ENCODE data around the gene FLACC1.
"Not testable (repeated sequence)": the region's sequence is repeated elsewhere in the genome, so short reads cannot be mapped to it uniquely, and the experiment has no call there.

Gene FLACC1

GRCh38 chr2:201377218-201377617 lies 20.1 kb upstream of the FLACC1 start:
- Histone ChIP-seq H3K36me3 (ENCODE audit: control insufficient read depth, insufficient read depth, low read length) (peaks cover 23% of the 10 kb centered on the region), H3K27me3 (replicated peaks; ENCODE audit: control insufficient read depth, insufficient read depth, low read length, poor library complexity, severe bottlenecking) (no peaks in the 10 kb centered on the region), H3K9me3 (ENCODE audit: control insufficient read depth, low read length) (no peaks in the 10 kb centered on the region), H3K27ac (ENCODE audit: insufficient read depth, low read length, poor library complexity, severe bottlenecking) (no peak overlapping the region), H3K4me1 (ENCODE audit: control insufficient read depth, insufficient read depth, low read length, poor library complexity, severe bottlenecking) (no peaks in the 10 kb centered on the region), H3K4me3 (ENCODE audit: insufficient read depth, low read depth, low read length, poor library complexity, severe bottlenecking) (no peak overlapping the region)
- no peak for DNase-seq

- H3K27ac ChIP-seq (ENCODE audit: insufficient read depth, low read length, poor library complexity, severe bottlenecking): no peak overlapping the region
- no peaks in the 10 kb centered on the region for H3K4me1 ChIP-seq (ENCODE audit: control insufficient read depth, insufficient read depth, low read length, poor library complexity, severe bottlenecking)
- DNase-seq: no peak
These were observed 12.6 kb upstream of the FLACC1 start for GRCh38 chr2:201369775-201370174.

GRCh38 chr2:201369318-201369717 lies 12.2 kb upstream of the FLACC1 start:
- not testable (repeated sequence) for H3K27ac ChIP-seq (ENCODE audit: insufficient read depth, low read length, poor library complexity, severe bottlenecking); H3K4me3 ChIP-seq (ENCODE audit: insufficient read depth, low read depth, low read length, poor library complexity, severe bottlenecking); H3K9me3 ChIP-seq (ENCODE audit: control insufficient read depth, low read length); H3K27me3 ChIP-seq (replicated peaks; ENCODE audit: control insufficient read depth, insufficient read depth, low read length, poor library complexity, severe bottlenecking); H3K36me3 ChIP-seq (ENCODE audit: control insufficient read depth, insufficient read depth, low read length); H3K4me1 ChIP-seq (ENCODE audit: control insufficient read depth, insufficient read depth, low read length, poor library complexity, severe bottlenecking); DNase-seq

More at GRCh38 chr2:201369775-201370174, 12.6 kb upstream of the FLACC1 start:
- Histone ChIP-seq H3K4me3 (ENCODE audit: insufficient read depth, low read depth, low read length, poor library complexity, severe bottlenecking) (no peak overlapping the region), H3K36me3 (ENCODE audit: control insufficient read depth, insufficient read depth, low read length) (no peaks in the 10 kb centered on the region), H3K9me3 (ENCODE audit: control insufficient read depth, low read length) (no peaks in the 10 kb centered on the region), H3K27me3 (replicated peaks; ENCODE audit: control insufficient read depth, insufficient read depth, low read length, poor library complexity, severe bottlenecking) (no peaks in the 10 kb centered on the region)

- no peak for DNase-seq
- H3K4me3 ChIP-seq (ENCODE audit: insufficient read depth, low read depth, low read length, poor library complexity, severe bottlenecking): no peak overlapping the region
- no peaks in the 10 kb centered on the region for H3K36me3 ChIP-seq (ENCODE audit: control insufficient read depth, insufficient read depth, low read length)
- H3K4me1 ChIP-seq (ENCODE audit: control insufficient read depth, insufficient read depth, low read length, poor library complexity, severe bottlenecking): peaks cover 12% of the 10 kb centered on the region
- H3K9me3 ChIP-seq (ENCODE audit: control insufficient read depth, low read length): no peaks in the 10 kb centered on the region
- no peaks in the 10 kb centered on the region for H3K27me3 ChIP-seq (replicated peaks; ENCODE audit: control insufficient read depth, insufficient read depth, low read length, poor library complexity, severe bottlenecking)
- no peak overlapping the region for H3K27ac ChIP-seq (ENCODE audit: insufficient read depth, low read length, poor library complexity, severe bottlenecking)
These were observed 9.0 kb upstream of the FLACC1 start for GRCh38 chr2:201366146-201366545.

- Histone ChIP-seq H3K4me1 (ENCODE audit: control insufficient read depth, insufficient read depth, low read length, poor library complexity, severe bottlenecking) (peaks cover 12% of the 10 kb centered on the region), H3K27ac (ENCODE audit: insufficient read depth, low read length, poor library complexity, severe bottlenecking) (no peak overlapping the region), H3K4me3 (ENCODE audit: insufficient read depth, low read depth, low read length, poor library complexity, severe bottlenecking) (no peak overlapping the region), H3K36me3 (ENCODE audit: control insufficient read depth, insufficient read depth, low read length) (no peaks in the 10 kb centered on the region), H3K27me3 (replicated peaks; ENCODE audit: control insufficient read depth, insufficient read depth, low read length, poor library complexity, severe bottlenecking) (no peaks in the 10 kb centered on the region), H3K9me3 (ENCODE audit: control insufficient read depth, low read length) (no peaks in the 10 kb centered on the region)
- DNase-seq: peak in 1 of 3 donors; percentile 4
These were observed 6.9 kb upstream of the FLACC1 start for GRCh38 chr2:201363857-201364560.

GRCh38 chr2:201362396-201362795 lies 5.3 kb upstream of the FLACC1 start:
- Histone ChIP-seq H3K4me3 (ENCODE audit: insufficient read depth, low read depth, low read length, poor library complexity, severe bottlenecking) (no peak overlapping the region), H3K27me3 (replicated peaks; ENCODE audit: control insufficient read depth, insufficient read depth, low read length, poor library complexity, severe bottlenecking) (no peaks in the 10 kb centered on the region), H3K9me3 (ENCODE audit: control insufficient read depth, low read length) (no peaks in the 10 kb centered on the region), H3K36me3 (ENCODE audit: control insufficient read depth, insufficient read depth, low read length) (no peaks in the 10 kb centered on the region), H3K4me1 (ENCODE audit: control insufficient read depth, insufficient read depth, low read length, poor library complexity, severe bottlenecking) (peaks cover 12% of the 10 kb centered on the region), H3K27ac (ENCODE audit: insufficient read depth, low read length, poor library complexity, severe bottlenecking) (no peak overlapping the region)
- no peak for DNase-seq

GRCh38 chr2:201361078-201361733 lies 4.1 kb upstream of the FLACC1 start:
- no peaks in the 10 kb centered on the region for H3K36me3 ChIP-seq (ENCODE audit: control insufficient read depth, insufficient read depth, low read length)
- no peak overlapping the region for H3K27ac ChIP-seq (ENCODE audit: insufficient read depth, low read length, poor library complexity, severe bottlenecking)
- no peak for DNase-seq
- H3K27me3 ChIP-seq (replicated peaks; ENCODE audit: control insufficient read depth, insufficient read depth, low read length, poor library complexity, severe bottlenecking): no peaks in the 10 kb centered on the region
- no peak overlapping the region for H3K4me3 ChIP-seq (ENCODE audit: insufficient read depth, low read depth, low read length, poor library complexity, severe bottlenecking)
- no peaks in the 10 kb centered on the region for H3K9me3 ChIP-seq (ENCODE audit: control insufficient read depth, low read length)
- H3K4me1 ChIP-seq (ENCODE audit: control insufficient read depth, insufficient read depth, low read length, poor library complexity, severe bottlenecking): peaks cover 12% of the 10 kb centered on the region

- Histone ChIP-seq H3K4me3 (ENCODE audit: insufficient read depth, low read depth, low read length, poor library complexity, severe bottlenecking) (no peak overlapping the region), H3K36me3 (ENCODE audit: control insufficient read depth, insufficient read depth, low read length) (no peaks in the 10 kb centered on the region), H3K27me3 (replicated peaks; ENCODE audit: control insufficient read depth, insufficient read depth, low read length, poor library complexity, severe bottlenecking) (no peaks in the 10 kb centered on the region), H3K27ac (ENCODE audit: insufficient read depth, low read length, poor library complexity, severe bottlenecking) (no peak overlapping the region), H3K4me1 (ENCODE audit: control insufficient read depth, insufficient read depth, low read length, poor library complexity, severe bottlenecking) (peaks cover 12% of the 10 kb centered on the region), H3K9me3 (ENCODE audit: control insufficient read depth, low read length) (no peaks in the 10 kb centered on the region)
- no peak for DNase-seq
These were observed 3.1 kb upstream of the FLACC1 start for GRCh38 chr2:201360256-201360655.

GRCh38 chr2:201358684-201359083 lies 1.5 kb upstream of the FLACC1 start:
- no peak for DNase-seq
- H3K27ac ChIP-seq (ENCODE audit: insufficient read depth, low read length, poor library complexity, severe bottlenecking): no peak overlapping the region
- no peaks in the 10 kb centered on the region for H3K9me3 ChIP-seq (ENCODE audit: control insufficient read depth, low read length)
- H3K4me3 ChIP-seq (ENCODE audit: insufficient read depth, low read depth, low read length, poor library complexity, severe bottlenecking): no peak overlapping the region
- no peaks in the 10 kb centered on the region for H3K36me3 ChIP-seq (ENCODE audit: control insufficient read depth, insufficient read depth, low read length)
- no peaks in the 10 kb centered on the region for H3K27me3 ChIP-seq (replicated peaks; ENCODE audit: control insufficient read depth, insufficient read depth, low read length, poor library complexity, severe bottlenecking)
- H3K4me1 ChIP-seq (ENCODE audit: control insufficient read depth, insufficient read depth, low read length, poor library complexity, severe bottlenecking): peaks cover 10% of the 10 kb centered on the region

GRCh38 chr2:201353116-201353515 lies 4.0 kb downstream of the FLACC1 start:
- H3K4me1 ChIP-seq (ENCODE audit: control insufficient read depth, insufficient read depth, low read length, poor library complexity, severe bottlenecking): no peaks in the 10 kb centered on the region
- DNase-seq: no peak
- no peak overlapping the region for H3K27ac ChIP-seq (ENCODE audit: insufficient read depth, low read length, poor library complexity, severe bottlenecking)
- no peaks in the 10 kb centered on the region for H3K36me3 ChIP-seq (ENCODE audit: control insufficient read depth, insufficient read depth, low read length)
- no peaks in the 10 kb centered on the region for H3K27me3 ChIP-seq (replicated peaks; ENCODE audit: control insufficient read depth, insufficient read depth, low read length, poor library complexity, severe bottlenecking)
- H3K9me3 ChIP-seq (ENCODE audit: control insufficient read depth, low read length): no peaks in the 10 kb centered on the region
- H3K4me3 ChIP-seq (ENCODE audit: insufficient read depth, low read depth, low read length, poor library complexity, severe bottlenecking): no peak overlapping the region

All from effector memory CD4-positive, alpha-beta T cell (primary cell).